GM18520 (cell line): ENCODE results near the gene ZC2HC1B.
"Not testable (repeated sequence)": the region's sequence is repeated elsewhere in the genome, so short reads cannot be mapped to it uniquely, and the experiment has no call there.

Experiments
- ATAC-seq: cut with Tn5 transposase; IDR thresholded peaks from one replicate; pipeline ENCODE4 v1.9.1; 2021; ENCODE audit not compliant: unreplicated experiment

Gene ZC2HC1B, protein sequence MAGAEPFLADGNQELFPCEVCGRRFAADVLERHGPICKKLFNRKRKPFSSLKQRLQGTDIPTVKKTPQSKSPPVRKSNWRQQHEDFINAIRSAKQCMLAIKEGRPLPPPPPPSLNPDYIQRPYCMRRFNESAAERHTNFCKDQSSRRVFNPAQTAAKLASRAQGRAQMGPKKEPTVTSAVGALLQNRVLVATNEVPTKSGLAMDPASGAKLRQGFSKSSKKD

DNA sequence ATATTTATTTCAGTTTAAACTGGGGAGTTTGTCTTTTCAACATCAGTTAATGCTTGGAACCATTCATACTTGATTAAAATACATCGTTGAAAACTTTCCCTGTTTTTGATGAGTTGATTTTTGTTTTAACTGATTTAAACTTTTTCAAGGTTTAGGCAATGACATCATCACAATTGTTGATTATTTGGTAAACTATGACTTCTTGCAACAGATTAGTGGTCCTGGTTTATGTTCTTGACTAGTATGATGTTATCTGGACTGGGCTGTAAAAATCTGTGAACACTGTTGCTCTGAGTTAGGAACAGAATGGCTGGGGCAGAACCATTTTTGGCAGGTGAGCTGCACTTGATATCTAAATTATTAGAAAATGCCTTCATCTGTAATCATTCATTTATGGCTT is at the start of gene ZC2HC1B:
Gene ZC2HC1B (plus strand): TSS at position 241 of the 400 bp plus-strand sequence. CDS start 66 bp downstream, at position 307.
- ATAC-seq: no peak

DNA sequence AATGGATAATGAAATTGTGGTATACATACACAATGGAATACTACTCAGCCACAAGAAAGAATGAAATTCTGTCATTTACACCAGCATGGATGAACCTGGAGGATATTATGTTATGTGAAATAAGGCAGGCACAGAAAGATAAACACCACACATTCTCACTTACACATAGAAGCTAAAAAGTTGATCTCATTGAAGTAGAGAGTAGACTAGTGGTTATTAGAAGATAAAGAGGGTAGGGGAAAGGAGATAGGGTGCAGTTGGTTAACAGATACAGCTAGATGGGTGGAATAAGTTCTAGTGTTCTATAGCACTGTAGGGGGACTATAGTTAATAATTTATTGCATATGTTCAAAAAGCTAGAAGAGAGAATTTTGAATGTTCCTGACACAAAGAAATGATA is 46.7 kb upstream of the ZC2HC1B start:
- ATAC-seq: no peak

DNA sequence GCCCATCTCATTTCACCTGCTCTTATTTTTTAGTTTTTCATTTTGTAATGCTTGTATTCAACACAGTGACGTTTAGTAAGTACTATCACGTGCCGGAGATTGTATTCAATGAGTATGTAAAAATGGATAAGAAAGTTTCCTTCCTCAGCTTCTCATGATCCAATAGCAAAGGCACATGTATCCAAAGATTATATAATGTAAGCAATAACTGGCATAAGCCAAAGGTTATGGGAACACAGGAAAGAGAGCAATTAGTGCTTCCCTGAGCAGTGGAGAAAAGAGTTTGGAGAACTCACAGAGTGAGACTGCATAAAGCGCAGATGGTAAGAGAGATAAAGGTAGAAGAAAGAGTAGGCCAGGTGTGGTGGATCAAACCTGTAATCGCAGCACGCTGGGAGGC is 42.9 kb upstream of the ZC2HC1B start:
- ATAC-seq: no peak

DNA sequence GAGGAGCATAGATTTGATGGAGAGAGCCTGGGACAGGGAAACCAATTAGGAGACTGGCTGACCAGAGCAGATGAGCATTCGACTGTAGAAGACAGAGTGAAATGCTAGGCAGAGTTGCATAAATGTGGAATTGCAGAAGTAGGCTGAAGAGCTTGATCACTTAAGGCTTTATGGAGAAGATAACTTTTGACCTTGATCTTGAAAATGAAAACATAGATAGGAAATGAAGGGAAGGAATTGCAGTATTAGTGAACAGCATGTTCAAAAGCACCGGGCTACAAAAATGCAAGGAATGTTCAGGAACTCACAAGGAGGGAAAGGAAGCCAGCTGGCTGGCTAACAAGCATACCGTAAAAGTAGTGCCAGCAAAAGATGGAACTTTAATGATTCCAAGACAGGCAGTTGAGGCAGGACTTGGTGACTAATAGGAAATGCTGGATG is 41.7 kb upstream of the ZC2HC1B start:
- no peak for ATAC-seq

DNA sequence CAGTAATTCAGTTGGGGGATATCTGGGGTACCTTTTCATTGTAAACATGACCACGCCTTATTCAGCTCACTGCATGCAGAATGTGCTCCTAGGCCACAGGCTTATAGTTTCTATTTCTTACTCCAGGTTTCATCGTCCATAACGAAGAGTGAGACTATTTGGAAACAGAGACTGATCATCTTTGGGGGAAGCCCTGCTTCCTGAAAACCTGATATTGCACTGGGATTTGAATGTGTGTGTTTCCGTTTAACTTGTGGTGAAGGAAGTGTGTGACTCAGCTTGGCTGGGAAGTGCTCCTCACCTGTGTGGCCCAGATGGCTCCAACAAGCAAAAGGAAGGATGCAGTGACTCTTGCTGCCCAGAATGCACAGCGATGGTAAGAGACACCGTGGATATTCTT is 40.7 kb upstream of the ZC2HC1B start:
- ATAC-seq: no peak

DNA sequence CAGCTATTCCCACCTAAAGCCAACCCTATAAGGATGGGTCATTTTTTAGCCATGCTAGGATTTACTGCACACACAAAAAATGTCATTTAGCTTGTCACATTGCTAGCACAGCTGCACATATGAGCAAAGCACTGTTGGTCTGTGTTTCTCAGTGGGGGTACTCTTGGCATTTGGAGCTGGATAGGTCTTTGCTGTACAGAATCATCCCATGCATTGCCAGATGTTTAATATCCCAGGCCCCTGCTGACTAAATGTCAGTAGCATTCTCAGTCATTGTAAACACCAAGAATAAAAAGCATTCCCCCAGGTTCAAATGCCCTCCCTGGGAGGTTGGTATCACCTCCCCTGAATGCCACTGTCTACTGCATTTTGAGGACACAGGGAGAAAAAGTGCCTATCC is 35.7 kb upstream of the ZC2HC1B start:
- no peak for ATAC-seq

DNA sequence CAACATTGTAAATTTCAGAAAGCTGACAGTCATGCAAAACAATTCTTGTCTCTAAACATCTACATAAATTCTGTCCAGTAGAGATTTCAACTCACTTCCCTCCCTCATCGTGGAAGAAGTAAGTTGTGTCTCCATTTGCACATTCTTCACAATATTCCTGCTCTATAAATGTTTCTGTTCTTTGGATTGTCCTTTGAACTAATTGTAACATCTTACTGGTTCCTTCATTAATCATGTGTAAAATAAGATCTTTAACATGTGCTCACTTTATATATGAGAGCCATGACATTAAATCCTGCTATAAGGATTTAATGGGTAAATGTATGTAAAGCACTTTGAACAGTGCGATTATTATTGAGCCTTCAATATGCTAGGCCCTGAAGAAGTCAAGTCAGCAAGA is 28.1 kb upstream of the ZC2HC1B start:
- ATAC-seq: no peak

DNA sequence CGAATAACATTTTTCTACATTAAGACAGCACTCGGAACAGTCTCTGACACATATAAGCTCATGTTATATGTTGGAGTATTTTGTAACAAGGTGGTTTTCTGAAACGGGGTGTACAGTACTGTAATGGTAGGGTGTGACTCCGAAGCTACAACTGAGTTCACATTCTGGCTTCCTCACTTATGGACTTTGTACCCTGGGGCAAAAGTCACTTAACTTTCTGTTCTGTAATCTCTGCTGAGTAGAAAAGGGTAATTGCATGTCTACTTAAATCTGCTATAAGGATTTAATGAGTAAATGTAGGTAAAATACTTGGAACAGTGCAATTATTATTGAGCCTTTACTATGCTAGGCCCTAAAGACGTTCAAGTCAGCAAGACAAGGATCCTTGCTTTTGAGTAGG is 25.9 kb upstream of the ZC2HC1B start:
- ATAC-seq: no peak

DNA sequence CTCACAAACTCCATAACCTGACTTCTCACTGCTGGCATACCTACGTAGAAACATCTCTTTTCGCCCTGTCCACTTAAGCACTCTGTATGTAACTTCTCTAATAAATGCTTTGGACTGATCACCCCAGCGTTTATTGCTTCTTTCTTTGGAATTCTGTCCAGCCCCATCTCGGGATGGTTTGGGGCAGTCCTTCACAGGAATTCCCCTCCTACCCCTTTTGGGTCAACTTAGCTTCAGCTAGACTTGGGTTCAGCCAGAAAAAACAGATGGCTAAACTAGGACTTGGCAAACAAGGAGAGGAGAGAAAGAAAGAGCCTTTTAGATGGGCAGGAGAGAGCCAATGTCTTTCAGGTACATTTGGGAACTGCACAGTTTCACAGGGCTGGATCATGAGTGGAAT is 25.1 kb upstream of the ZC2HC1B start:
- no peak for ATAC-seq

DNA sequence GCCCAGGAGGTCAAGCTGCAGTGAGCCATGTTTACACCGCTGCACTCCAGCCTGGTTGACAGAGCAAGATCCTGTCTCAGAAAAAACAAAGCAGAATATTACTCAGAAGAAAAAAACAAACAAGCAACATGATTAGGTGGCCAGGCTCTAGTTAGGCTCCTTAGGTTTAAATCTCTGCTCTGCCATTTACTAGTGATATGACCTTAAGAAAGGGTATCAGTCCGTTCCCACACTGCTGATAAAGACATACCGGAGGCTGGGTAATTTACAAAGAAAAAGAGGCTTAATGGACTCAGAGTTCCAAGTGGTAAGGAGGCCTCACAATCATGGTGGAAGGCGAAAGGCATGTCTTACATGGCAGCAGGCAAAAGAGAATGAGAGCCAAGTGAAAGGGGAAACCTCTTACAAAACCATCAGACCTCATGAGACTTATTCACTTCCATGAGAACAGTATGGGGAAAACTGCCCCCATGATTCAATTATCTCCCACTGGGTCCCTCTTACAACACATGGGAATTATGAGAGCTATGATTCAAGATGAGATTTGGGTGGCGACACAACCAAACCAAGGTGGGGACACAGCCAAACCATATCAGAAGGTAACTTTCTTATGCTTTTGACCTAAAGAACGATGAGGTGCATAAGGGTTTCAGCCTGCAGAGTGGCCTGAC is 23.5 kb upstream of the ZC2HC1B start:
- ATAC-seq: no peak

DNA sequence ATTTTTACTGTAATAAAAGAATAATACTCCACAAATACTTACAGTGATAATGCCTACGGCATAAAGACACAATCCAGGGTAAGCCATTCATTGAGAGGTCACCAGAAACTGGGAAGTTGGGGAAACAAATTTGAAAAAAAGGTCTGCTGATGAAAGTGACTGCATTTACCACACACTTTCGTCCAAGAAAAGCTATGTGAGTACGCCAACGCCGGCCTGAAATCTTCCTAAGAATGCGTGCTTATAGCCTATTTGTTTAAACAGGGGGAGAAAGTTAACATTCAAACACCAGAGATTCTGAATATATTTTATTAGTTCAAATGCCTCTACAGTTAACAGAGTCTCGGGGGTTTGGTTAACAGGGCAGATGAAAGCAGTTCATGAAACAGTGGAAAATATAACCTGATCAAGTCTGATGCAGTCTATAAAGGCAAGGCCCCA is 21.8 kb upstream of the ZC2HC1B start:
- ATAC-seq: peak; percentile 1

DNA sequence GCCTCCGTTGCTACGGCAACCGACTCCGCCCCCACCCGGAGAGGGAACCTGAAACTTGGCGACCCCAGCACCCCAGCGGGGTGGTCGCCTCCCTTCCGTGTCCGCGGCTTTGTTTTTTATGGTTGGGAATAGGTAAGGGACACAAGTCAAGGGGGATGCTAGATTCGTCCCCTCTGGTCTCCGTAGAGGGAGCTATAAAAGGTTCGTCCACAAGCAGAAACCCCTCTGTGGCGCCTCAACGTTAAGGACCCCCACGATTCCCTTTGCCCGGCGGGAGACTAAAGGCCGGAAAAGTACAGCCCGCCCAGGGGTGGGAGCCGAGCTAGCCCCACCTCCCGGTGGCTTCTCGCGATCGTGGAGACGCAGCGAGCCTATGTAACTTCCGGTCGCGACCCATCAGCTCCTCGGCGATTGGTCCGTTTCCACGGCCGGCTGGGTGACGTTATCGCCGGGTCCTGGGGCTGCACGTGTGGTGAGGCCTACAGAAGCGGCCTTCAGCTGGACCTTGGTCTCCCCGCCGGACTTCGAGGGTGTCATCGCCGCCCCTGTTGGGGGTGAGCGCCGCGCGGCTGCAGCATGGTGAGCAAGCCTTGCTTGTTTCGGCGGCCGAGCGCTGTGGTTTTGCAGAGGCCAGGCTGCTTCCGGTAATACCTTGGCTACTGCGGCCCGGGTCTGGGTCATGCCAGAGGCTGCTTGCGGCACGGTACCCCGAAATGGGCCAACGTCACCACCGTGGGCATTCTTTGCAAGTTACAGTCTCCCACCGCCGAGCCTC is 21.2 kb upstream of the ZC2HC1B start, which contains the start of gene LTV1:
Gene LTV1 (plus strand): TSS at position 437 of the 775 bp plus-strand sequence. CDS start 140 bp downstream, at position 577.
- ATAC-seq: peak; percentile 99

DNA sequence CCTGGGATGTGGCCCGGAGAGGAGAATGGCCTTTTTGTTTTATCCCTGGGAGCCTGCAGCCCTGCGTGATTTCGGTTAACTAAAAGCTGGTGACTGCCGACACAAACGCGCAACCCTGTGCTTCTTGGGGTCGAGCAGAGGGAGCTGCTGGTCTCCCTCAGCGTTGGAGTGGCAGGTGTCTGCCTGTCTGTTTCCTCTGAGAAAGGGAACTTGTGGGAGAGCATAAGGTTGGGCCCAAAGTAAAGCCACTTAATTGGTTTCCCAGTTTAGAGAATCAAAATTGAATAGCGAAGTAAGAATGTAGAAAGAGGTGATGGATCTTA is 20.6 kb upstream of the ZC2HC1B start:
- no peak for ATAC-seq

DNA sequence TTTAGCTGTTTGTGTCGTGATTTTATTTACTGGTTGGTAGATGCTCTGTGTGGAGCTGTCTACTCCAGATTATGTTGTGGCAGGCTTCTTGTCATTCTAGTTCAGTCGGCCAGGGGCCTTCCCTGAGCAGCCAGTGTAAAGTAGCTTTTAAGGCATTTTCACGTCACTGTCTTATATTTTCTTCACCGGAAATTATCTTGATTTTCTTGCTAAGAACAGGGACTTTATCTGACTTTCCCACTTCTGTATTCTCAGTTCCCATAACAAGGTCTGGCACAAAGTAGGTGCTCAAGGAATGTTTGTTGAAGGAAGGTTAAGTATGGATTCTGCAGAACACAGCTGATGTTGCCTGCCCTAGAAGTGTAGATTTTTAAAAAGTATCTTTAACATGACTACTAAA is 20.3 kb upstream of the ZC2HC1B start:
- no peak for ATAC-seq

DNA sequence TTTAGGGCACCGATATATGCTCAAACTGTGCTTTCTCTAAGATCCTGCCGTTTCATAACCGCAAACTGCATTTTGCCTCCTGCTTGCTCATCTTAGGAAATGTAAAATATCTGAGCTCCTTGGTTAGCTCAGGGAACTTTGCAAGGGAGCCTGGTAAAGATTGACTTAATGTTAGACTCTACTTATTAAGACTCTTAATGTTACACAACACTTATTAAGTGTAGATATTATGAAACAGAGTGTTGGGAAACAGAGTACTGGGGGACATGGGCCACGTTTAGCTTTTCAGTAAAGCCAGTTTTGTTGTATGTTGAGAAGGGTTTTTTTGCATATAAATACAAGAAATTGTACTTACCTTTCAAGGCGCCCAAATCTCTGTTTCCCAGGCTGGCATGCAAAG is 19.2 kb upstream of the ZC2HC1B start:
- no peak for ATAC-seq

DNA sequence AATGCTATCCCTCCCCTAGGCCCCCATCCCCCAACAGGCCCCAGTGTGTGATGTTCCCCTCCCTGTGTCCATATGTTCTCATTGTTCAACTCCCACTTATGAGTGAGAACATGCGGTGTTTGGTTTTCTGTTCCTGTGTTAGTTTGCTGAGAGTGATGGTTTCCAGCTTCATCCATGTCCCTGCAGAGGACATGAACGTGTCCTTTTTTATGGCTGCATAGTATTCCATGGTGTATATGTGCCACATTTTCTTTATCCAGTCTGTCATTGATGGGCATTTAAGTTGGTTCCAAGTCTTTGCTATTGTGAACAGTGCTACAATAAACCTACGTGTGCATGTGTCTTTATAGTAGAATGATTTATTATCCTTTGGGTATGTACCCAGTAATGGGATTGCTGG is 12.6 kb upstream of the ZC2HC1B start:
- not testable (repeated sequence) for ATAC-seq

DNA sequence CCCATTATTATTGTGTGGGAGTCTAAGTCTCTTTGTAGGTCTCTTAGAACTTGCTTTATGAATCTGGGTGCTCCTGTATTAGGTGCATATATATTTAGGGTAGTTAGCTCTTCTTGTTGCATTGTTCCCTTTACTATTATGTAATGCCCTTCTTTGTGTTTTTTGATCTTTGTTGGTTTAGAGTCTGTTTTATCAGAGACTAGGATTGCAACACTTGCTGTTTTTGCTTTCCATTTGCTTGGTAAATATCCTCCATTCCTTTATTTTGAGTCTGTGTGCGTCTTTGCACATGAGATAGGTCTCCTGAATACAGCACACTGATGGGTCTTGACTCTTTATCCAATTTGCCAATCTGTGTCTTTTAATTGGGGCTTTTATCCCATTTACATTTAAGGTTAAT is 9.2 kb upstream of the ZC2HC1B start:
- not testable (repeated sequence) for ATAC-seq

DNA sequence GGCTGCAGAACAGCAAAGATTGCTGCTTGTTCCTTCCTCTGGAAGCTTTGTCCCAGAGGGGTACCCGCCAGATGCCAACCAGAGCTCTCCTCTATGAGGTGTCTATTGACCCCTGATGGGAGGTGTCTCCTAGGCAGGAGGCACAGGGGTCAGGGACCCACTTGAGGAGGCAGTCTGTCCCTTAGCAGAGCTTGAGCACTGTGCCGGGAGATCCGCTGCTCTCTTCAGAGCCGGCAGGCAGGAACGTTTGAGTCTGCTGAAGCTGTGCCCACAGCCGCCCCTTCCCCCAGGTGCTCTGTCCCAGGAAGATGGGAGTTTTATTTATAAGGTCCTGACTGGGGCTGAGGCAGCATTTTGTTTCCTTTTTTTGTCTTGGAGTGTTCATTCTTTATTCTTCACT is 7.5 kb upstream of the ZC2HC1B start:
- ATAC-seq: not testable (repeated sequence)

DNA sequence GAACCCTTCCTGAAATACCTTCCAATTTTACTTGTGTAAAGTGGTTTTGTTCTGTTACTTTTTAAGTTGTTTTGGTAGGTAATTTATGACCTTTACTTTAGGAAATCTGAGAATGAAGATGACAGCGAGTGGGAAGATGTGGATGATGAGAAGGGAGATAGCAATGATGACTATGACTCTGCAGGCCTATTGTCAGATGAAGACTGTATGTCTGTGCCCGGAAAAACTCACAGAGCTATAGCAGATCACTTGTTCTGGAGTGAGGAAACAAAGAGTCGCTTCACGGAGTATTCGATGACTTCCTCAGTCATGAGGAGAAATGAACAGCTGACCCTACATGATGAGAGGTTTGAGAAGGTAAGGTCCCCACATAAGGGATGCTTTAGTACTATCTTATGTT is 6.6 kb upstream of the ZC2HC1B start:
- ATAC-seq: no peak

DNA sequence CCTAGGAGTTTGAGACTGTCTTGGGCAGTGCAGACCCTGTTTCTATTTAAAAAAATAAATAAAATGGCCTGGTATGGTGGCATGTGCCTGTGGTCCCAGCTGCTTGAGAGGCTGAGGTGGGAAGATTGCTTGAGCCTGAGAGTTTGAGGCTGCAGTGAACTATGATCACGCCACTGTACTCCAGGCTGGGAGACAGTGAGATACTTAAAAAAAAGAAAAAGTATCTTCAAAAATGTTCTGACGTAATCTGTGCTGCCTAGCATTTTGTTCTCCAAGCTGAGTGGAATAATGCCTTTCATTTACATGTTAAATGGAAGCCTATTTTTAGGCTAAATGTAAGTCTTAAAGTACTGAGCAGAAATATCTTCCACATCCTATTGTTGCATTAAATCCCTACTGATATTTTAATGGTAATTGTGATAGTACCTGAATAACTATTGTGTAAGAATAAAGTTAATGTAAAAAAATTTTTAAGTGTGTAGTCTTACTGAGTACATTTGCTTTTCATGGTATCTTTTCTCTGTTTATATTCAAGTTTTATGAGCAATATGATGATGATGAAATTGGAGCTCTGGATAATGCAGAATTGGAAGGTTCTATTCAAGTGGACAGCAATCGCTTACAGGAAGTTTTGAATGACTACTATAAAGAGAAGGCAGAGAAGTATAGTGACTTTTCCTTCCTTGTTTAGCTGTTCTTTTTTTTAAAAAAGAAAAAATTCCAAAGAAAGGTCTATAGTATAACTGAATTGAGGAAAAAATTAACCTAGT is 4.2 kb upstream of the ZC2HC1B start:
- no peak for ATAC-seq

DNA sequence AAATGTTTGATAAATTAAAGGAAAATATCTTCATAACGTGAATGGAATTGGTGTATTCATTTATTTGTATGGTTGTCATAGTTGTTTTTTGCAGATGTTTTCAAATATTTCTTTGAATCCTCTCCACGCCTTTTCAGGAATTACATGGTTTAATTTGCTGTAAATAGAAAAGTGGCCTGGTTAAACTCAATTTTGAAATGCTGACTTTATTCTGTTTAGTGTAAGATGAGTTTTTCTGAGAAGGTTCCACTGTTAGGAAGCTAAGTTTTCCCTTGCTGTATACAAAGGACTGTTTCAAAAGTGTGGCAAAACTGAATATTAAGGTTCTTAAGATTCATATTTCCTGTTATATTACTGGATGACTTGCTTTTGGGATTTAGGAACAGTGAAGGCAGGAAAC is 503 bp upstream of the ZC2HC1B start:
- no peak for ATAC-seq
